ENCODE results near the gene STAB1. TPM values are rescaled to one million over a fixed set of nuclear protein-coding genes. Genes with fewer than 3 reads are reported as not detected.

STAB1 gene
- total and polyA plus RNA-seq, 2 of the 13 experiments (the other 11 are each of a cell fraction or from before 2014, with no cell fraction given): 0.09 to 0.34 TPM

GRCh38 chr3:52446042-52446441 is 49.1 kb upstream of the STAB1 start:
- Histone ChIP-seq H3K36me3 (replicated peaks in 1 of 2; ENCODE audit: control insufficient read depth in 1 of 2, insufficient read depth in 2 of 2, low read length in 2 of 2) (no peaks in the 10 kb centered on the region; a peak in 2 of 5 replicates), H3K9me3 (ENCODE audit: low read length) (no peaks in the 10 kb centered on the region), H3K4me1 (ENCODE audit: insufficient read depth, low read length) (peaks cover 87% of the 10 kb centered on the region), H3K9ac (ENCODE audit: insufficient read depth, low read depth, low read length) (no peak overlapping the region), H3K27ac (ENCODE audit: extremely low read length, insufficient read depth, low read length) (no peak overlapping the region), H2AFZ (ENCODE audit: low read length) (no peak overlapping the region), H4K20me1 (ENCODE audit: insufficient read depth, low read length) (no peaks in the 10 kb centered on the region), H3K79me2 (ENCODE audit: insufficient read depth, low read length) (no peaks in the 10 kb centered on the region), H3K4me3 (replicated peaks in 1 of 3; ENCODE audit: insufficient read depth in 1 of 3, low read depth in 2 of 3, low read length in 3 of 3) (peak overlapping the region in 1 of 3 experiments; percentile 62; a peak in 1 of 6 replicates), H3K4me2 (ENCODE audit: low read depth, low read length) (peak overlapping the region; percentile 85), H3K27me3 (ENCODE audit: control insufficient read depth in 1 of 2, insufficient read depth in 2 of 2, low read length in 2 of 2) (no peaks in the 10 kb centered on the region)
- FAIRE-seq (no peak), DNase-seq (ENCODE audit: low spot score) (no peak), ATAC-seq (peak; percentile 30)
- CTCF ChIA-PET (ENCODE audit: low intra/inter-chr PET ratio, low total read pairs): interaction anchor here (4.6 kb wide), 1 partner anchor 17 kb away, joined by 83 read pairs; no protein-coding TSS in a partner anchor
- no peak for TF ChIP-seq MAFG (CRISPR knock-in tag; IDR thresholded peaks at IDR 0.05)
- TF ChIP-seq ZNF280B (CRISPR knock-in tag; IDR thresholded peaks at IDR 0.05; ENCODE audit: borderline replicate concordance): 0 out of 2 replicates have a peak, but pooled peaks have one; percentile 11
- TF ChIP-seq KDM1A (CRISPR knock-in tag; IDR thresholded peaks at IDR 0.05): no peak
- no peak for TF ChIP-seq CSRNP1 (CRISPR knock-in tag; IDR thresholded peaks at IDR 0.05)
- TF ChIP-seq, protein P1, sequence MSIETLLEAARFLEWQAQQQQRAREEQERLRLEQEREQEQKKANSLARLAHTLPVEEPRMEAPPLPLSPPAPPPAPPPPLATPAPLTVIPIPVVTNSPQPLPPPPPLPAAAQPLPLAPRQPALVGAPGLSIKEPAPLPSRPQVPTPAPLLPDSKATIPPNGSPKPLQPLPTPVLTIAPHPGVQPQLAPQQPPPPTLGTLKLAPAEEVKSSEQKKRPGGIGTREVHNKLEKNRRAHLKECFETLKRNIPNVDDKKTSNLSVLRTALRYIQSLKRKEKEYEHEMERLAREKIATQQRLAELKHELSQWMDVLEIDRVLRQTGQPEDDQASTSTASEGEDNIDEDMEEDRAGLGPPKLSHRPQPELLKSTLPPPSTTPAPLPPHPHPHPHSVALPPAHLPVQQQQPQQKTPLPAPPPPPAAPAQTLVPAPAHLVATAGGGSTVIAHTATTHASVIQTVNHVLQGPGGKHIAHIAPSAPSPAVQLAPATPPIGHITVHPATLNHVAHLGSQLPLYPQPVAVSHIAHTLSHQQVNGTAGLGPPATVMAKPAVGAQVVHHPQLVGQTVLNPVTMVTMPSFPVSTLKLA (IDR thresholded peaks at IDR 0.05): no peak
- peak; percentile 56; the same call in 1 of the 2 replicates for TF ChIP-seq ZNF768 (CRISPR knock-in tag; IDR thresholded peaks at IDR 0.05)
- TF ChIP-seq KMT2A (CRISPR knock-in tag; IDR thresholded peaks at IDR 0.05): 0 out of 2 replicates have a peak, but pooled peaks have one; percentile 11
- TF ChIP-seq TOPORS (CRISPR knock-in tag; IDR thresholded peaks at IDR 0.05): no peak
- TF ChIP-seq AGO1 (IDR thresholded peaks at IDR 0.05; ENCODE audit: low read depth, low read length, poor library complexity, severe bottlenecking): no peak
- BruUV-seq (replicated peaks): no TSS peak
- WGBS (ENCODE audit: low lambda C conversion rate): 66% methylated on average over 3 of the region's 4 CpGs
- intact Hi-C loops (cut with micrococcal nuclease; ENCODE audit: unreplicated experiment) (no loop called here), in situ Hi-C loops (cut with HindIII; ENCODE audit: extremely low pct_ligation_motif_present, low pct_unique_long_range_greater_than_20kb) (no loop called here)
- POLR2A ChIA-PET: interaction anchor here (1.0 to 3.6 kb wide), 7 partner anchors 8 to 291 kb away, joined by 3 to 14 read pairs (median 7); partner anchors contain the start of genes NISCH, POC1A and TNNC1

All from HepG2 (cell line).